HL-60 (cell line): Measurements from ENCODE around the gene CHMP1A.

Experiments
- CTCF ChIP-seq: IDR thresholded peaks from one replicate; pipeline ENCODE4 v1.5.1; 2011; ENCODE audit warnings: low read length, control low read depth, inconsistent platforms; ENCODE audit not compliant: insufficient read depth
- POLR2AphosphoS5 ChIP-seq: IDR thresholded peaks from 2 replicates; pipeline ENCODE4 v1.6.1; 2012; ENCODE audit warnings: low read depth
- REST ChIP-seq: IDR thresholded peaks from 2 replicates; pipeline ENCODE4 v1.6.1; 2012; ENCODE audit warnings: low read depth; ENCODE audit not compliant: insufficient replicate concordance

- no peak for TF ChIP-seq CTCF
- no peak for TF ChIP-seq POLR2AphosphoS5
- no peak for TF ChIP-seq REST
These were observed 50.1 kb downstream of the CHMP1A start for GRCh38 chr16:89607453-89607852.
